ENCODE data around the gene KDM2A.

GRCh38 chr11:67281552-67282150, 162.6 kb downstream of the KDM2A start:
- TF ChIP-seq, protein P1, sequence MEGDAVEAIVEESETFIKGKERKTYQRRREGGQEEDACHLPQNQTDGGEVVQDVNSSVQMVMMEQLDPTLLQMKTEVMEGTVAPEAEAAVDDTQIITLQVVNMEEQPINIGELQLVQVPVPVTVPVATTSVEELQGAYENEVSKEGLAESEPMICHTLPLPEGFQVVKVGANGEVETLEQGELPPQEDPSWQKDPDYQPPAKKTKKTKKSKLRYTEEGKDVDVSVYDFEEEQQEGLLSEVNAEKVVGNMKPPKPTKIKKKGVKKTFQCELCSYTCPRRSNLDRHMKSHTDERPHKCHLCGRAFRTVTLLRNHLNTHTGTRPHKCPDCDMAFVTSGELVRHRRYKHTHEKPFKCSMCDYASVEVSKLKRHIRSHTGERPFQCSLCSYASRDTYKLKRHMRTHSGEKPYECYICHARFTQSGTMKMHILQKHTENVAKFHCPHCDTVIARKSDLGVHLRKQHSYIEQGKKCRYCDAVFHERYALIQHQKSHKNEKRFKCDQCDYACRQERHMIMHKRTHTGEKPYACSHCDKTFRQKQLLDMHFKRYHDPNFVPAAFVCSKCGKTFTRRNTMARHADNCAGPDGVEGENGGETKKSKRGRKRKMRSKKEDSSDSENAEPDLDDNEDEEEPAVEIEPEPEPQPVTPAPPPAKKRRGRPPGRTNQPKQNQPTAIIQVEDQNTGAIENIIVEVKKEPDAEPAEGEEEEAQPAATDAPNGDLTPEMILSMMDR (IDR thresholded peaks at IDR 0.05), result no peak
- TF ChIP-seq POLR2AphosphoS5 (IDR thresholded peaks at IDR 0.05), result no peak

Data from prostate gland (tissue), 2 donors.